ENCODE measurements around the gene PEDS1. TPM values are rescaled to one million over a fixed set of nuclear protein-coding genes. Genes with fewer than 3 reads are reported as not detected.

Gene PEDS1
- total and polyA plus RNA-seq, 2 of the 13 experiments (the other 11 are each of a cell fraction or from before 2014, with no cell fraction given) = 30.5 to 93.9 TPM

DNA sequence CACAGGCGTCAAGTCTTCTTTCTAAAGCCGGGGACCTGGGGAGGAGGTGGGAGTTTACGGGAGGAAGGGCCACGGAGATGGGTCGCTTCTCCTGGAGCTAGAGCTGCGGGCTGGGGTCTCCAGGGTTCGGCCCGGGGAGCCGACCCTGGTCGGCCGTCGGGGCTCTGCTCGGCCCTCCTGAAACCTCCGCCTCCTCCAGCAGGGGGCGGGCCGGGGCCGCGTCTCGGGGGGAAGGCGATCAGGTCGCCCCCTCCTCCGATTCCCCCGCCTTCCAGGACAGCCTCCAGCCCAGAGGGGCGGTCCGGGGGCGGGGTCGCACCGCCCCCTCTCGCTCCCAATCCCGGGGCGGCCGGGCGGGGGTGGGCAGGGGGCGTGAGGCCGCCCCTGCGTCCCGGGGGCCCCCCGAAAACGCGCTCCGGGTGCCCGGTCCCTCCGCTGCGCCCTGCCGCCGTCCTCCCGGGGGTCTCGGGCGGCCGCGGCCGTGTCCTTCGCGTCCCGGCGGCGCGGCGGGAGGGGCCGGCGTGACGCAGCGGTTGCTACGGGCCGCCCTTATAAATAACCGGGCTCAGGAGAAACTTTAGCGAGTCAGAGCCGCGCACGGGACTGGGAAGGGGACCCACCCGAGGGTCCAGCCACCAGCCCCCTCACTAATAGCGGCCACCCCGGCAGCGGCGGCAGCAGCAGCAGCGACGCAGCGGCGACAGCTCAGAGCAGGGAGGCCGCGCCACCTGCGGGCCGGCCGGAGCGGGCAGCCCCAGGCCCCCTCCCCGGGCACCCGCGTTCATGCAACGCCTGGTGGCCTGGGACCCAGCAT, 36.9 kb upstream of the PEDS1 start, which contains the start of gene CEBPB (continued):
- TF ChIP-seq PLRG1 (conservative IDR thresholded peaks at IDR 0.05) (no peak), TOE1 (CRISPR knock-in tag; IDR thresholded peaks at IDR 0.05) (peak; percentile 63; the same call in 1 of the 2 replicates), RCOR2 (CRISPR knock-in tag; IDR thresholded peaks at IDR 0.05) (no peak; the same call in 1 of the 2 replicates), ZSCAN9 (CRISPR knock-in tag; IDR thresholded peaks at IDR 0.05; ENCODE audit: borderline replicate concordance) (peak; percentile 95), KLF6 (CRISPR knock-in tag; IDR thresholded peaks at IDR 0.05) (peak; percentile 98), BCL6 (CRISPR knock-in tag; IDR thresholded peaks at IDR 0.05) (peak; percentile 69), ZNF20 (CRISPR knock-in tag; IDR thresholded peaks at IDR 0.05) (no peak), ZNF652 (CRISPR knock-in tag; IDR thresholded peaks at IDR 0.05; ENCODE audit: borderline replicate concordance, low read depth) (0 out of 2 replicates have a peak, but pooled peaks have one; percentile 22), IKZF1 (IDR thresholded peaks at IDR 0.05) (no peak), KLF13 (CRISPR knock-in tag; IDR thresholded peaks at IDR 0.05) (0 out of 2 replicates have a peak, but pooled peaks have one; percentile 33), ZNF543 (CRISPR knock-in tag; IDR thresholded peaks at IDR 0.05) (peak; percentile 60), MYNN (CRISPR knock-in tag; IDR thresholded peaks at IDR 0.05; ENCODE audit: low read depth) (peak; percentile 94), ZNF737 (CRISPR knock-in tag; IDR thresholded peaks at IDR 0.05; ENCODE audit: borderline replicate concordance) (0 out of 2 replicates have a peak, but pooled peaks have one; percentile 59), MZF1 (CRISPR knock-in tag; IDR thresholded peaks at IDR 0.05; ENCODE audit: borderline replicate concordance) (no peak), ZNF75D (CRISPR knock-in tag; IDR thresholded peaks at IDR 0.05; ENCODE audit: borderline replicate concordance) (no peak)
- TF ChIP-seq, protein P1, sequence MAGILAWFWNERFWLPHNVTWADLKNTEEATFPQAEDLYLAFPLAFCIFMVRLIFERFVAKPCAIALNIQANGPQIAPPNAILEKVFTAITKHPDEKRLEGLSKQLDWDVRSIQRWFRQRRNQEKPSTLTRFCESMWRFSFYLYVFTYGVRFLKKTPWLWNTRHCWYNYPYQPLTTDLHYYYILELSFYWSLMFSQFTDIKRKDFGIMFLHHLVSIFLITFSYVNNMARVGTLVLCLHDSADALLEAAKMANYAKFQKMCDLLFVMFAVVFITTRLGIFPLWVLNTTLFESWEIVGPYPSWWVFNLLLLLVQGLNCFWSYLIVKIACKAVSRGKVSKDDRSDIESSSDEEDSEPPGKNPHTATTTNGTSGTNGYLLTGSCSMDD (CRISPR knock-in tag; IDR thresholded peaks at IDR 0.05) = peak; percentile 80; the same call in 1 of the 2 replicates
- TF ChIP-seq, protein P2, sequence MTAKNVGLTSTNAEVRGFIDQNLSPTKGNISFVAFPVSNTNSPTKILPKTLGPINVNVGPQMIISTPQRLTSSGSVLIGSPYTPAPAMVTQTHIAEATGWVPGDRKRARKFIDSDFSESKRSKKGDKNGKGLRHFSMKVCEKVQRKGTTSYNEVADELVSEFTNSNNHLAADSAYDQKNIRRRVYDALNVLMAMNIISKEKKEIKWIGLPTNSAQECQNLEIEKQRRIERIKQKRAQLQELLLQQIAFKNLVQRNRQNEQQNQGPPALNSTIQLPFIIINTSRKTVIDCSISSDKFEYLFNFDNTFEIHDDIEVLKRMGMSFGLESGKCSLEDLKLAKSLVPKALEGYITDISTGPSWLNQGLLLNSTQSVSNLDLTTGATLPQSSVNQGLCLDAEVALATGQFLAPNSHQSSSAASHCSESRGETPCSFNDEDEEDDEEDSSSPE (CRISPR knock-in tag; IDR thresholded peaks at IDR 0.05) = peak; percentile 68
- TF ChIP-seq, protein P3, sequence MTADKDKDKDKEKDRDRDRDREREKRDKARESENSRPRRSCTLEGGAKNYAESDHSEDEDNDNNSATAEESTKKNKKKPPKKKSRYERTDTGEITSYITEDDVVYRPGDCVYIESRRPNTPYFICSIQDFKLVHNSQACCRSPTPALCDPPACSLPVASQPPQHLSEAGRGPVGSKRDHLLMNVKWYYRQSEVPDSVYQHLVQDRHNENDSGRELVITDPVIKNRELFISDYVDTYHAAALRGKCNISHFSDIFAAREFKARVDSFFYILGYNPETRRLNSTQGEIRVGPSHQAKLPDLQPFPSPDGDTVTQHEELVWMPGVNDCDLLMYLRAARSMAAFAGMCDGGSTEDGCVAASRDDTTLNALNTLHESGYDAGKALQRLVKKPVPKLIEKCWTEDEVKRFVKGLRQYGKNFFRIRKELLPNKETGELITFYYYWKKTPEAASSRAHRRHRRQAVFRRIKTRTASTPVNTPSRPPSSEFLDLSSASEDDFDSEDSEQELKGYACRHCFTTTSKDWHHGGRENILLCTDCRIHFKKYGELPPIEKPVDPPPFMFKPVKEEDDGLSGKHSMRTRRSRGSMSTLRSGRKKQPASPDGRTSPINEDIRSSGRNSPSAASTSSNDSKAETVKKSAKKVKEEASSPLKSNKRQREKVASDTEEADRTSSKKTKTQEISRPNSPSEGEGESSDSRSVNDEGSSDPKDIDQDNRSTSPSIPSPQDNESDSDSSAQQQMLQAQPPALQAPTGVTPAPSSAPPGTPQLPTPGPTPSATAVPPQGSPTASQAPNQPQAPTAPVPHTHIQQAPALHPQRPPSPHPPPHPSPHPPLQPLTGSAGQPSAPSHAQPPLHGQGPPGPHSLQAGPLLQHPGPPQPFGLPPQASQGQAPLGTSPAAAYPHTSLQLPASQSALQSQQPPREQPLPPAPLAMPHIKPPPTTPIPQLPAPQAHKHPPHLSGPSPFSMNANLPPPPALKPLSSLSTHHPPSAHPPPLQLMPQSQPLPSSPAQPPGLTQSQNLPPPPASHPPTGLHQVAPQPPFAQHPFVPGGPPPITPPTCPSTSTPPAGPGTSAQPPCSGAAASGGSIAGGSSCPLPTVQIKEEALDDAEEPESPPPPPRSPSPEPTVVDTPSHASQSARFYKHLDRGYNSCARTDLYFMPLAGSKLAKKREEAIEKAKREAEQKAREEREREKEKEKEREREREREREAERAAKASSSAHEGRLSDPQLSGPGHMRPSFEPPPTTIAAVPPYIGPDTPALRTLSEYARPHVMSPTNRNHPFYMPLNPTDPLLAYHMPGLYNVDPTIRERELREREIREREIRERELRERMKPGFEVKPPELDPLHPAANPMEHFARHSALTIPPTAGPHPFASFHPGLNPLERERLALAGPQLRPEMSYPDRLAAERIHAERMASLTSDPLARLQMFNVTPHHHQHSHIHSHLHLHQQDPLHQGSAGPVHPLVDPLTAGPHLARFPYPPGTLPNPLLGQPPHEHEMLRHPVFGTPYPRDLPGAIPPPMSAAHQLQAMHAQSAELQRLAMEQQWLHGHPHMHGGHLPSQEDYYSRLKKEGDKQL (CRISPR knock-in tag; IDR thresholded peaks at IDR 0.05; ENCODE audit: low read depth) = peak; percentile 36; the same call in 1 of the 2 replicates
- TF ChIP-seq, protein P4, sequence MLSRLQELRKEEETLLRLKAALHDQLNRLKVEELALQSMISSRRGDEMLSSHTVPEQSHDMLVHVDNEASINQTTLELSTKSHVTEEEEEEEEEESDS (CRISPR knock-in tag; IDR thresholded peaks at IDR 0.05; ENCODE audit: borderline replicate concordance) = peak; percentile 69
- TF ChIP-seq, protein P5, sequence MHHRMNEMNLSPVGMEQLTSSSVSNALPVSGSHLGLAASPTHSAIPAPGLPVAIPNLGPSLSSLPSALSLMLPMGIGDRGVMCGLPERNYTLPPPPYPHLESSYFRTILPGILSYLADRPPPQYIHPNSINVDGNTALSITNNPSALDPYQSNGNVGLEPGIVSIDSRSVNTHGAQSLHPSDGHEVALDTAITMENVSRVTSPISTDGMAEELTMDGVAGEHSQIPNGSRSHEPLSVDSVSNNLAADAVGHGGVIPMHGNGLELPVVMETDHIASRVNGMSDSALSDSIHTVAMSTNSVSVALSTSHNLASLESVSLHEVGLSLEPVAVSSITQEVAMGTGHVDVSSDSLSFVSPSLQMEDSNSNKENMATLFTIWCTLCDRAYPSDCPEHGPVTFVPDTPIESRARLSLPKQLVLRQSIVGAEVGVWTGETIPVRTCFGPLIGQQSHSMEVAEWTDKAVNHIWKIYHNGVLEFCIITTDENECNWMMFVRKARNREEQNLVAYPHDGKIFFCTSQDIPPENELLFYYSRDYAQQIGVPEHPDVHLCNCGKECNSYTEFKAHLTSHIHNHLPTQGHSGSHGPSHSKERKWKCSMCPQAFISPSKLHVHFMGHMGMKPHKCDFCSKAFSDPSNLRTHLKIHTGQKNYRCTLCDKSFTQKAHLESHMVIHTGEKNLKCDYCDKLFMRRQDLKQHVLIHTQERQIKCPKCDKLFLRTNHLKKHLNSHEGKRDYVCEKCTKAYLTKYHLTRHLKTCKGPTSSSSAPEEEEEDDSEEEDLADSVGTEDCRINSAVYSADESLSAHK (CRISPR knock-in tag; IDR thresholded peaks at IDR 0.05; ENCODE audit: borderline replicate concordance) = peak; percentile 97

Measured in HepG2 (cell line).